Measurements from ENCODE around the gene TMEM218.

DNA sequence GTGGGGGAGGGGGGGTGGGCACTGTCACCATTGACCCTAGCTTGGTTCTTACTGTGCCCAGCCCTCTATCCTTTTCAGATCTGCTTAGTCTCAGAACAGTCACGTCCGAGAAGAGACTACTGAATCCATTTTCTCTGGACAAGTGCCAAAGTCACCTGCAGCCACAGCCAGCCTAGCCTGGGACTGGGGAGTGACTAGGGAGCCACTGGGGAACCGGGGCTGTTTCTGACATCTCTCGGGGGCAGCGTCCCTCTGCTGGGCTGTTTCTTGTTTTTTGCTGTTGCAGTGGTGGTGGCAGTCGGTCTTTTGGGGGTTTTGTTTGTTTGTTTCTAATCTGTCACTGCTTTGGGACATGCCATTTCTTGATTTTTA, 39.6 kb downstream of the TMEM218 start:
- TF ChIP-seq, protein P1, sequence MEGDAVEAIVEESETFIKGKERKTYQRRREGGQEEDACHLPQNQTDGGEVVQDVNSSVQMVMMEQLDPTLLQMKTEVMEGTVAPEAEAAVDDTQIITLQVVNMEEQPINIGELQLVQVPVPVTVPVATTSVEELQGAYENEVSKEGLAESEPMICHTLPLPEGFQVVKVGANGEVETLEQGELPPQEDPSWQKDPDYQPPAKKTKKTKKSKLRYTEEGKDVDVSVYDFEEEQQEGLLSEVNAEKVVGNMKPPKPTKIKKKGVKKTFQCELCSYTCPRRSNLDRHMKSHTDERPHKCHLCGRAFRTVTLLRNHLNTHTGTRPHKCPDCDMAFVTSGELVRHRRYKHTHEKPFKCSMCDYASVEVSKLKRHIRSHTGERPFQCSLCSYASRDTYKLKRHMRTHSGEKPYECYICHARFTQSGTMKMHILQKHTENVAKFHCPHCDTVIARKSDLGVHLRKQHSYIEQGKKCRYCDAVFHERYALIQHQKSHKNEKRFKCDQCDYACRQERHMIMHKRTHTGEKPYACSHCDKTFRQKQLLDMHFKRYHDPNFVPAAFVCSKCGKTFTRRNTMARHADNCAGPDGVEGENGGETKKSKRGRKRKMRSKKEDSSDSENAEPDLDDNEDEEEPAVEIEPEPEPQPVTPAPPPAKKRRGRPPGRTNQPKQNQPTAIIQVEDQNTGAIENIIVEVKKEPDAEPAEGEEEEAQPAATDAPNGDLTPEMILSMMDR (IDR thresholded peaks at IDR 0.05; ENCODE audit: borderline replicate concordance, extremely low read depth, low read length, poor library complexity, severe bottlenecking) = no peak
- no peak for TF ChIP-seq EZH2 (IDR thresholded peaks at IDR 0.05; ENCODE audit: borderline replicate concordance, low read depth, low read length, severe bottlenecking)
